DOHH2 (cell line): ENCODE data around the gene CDCA5.

Experiments
- H3F3A ChIP-seq: fragments of 200-600 bp; sonication (generic), shearing (Covaris generic); 2 replicates; pipeline ENCODE4 v1.6.0; 2016; ENCODE audit warnings: antibody characterized with exemption, mild to moderate bottlenecking; ENCODE audit not compliant: control insufficient read depth, insufficient read depth
- H3K27ac ChIP-seq: fragments of 200-600 bp; sonication (generic); 2 replicates; pipeline ENCODE4 v1.5.1; 2014; ENCODE audit warnings: low read depth, mild to moderate bottlenecking, low read length, moderate library complexity
- H3K27me3 ChIP-seq: fragments of 200-600 bp; sonication (generic); 2 replicates; pipeline ENCODE4 v1.6.1; 2014; ENCODE audit warnings: mild to moderate bottlenecking, low read length, mixed read lengths; ENCODE audit not compliant: control insufficient read depth
- H3K36me3 ChIP-seq: fragments of 200-600 bp; sonication (generic); 2 replicates; pipeline ENCODE4 v1.6.1; 2014; ENCODE audit warnings: mild to moderate bottlenecking, low read length, moderate library complexity, mixed read lengths; ENCODE audit not compliant: control insufficient read depth
- H3K4me1 ChIP-seq: fragments of 200-600 bp; sonication (generic); 2 replicates; pipeline ENCODE4 v1.6.1; 2014; ENCODE audit warnings: mild to moderate bottlenecking, low read length, mixed read lengths; ENCODE audit not compliant: control insufficient read depth
- H3K4me2 ChIP-seq: fragments of 200-600 bp; sonication (generic); 2 replicates; pipeline ENCODE4 v1.6.0; 2014; ENCODE audit warnings: mild to moderate bottlenecking, low read length, moderate library complexity
- H3K4me3 ChIP-seq: fragments of 200-600 bp; sonication (generic); 2 replicates; pipeline ENCODE4 v1.5.1; 2014; ENCODE audit warnings: mild to moderate bottlenecking, low read length, mixed read lengths
- H3K79me2 ChIP-seq: fragments of 200-600 bp; sonication (generic); 2 replicates; pipeline ENCODE4 v1.6.1; 2014; ENCODE audit warnings: mild to moderate bottlenecking, low read length, mixed read lengths; ENCODE audit not compliant: control insufficient read depth
- H3K9me2 ChIP-seq: fragments of 200-600 bp; sonication (generic); replicated peaks from 2 replicates; pipeline ENCODE4 v1.6.1; 2014; ENCODE audit warnings: mild to moderate bottlenecking, low read length, mixed read lengths; ENCODE audit not compliant: control insufficient read depth
- H3K9me3 ChIP-seq: fragments of 200-600 bp; sonication (generic); 2 replicates; pipeline ENCODE4 v1.6.1; 2014; ENCODE audit warnings: antibody characterized with exemption, low read length, mixed read lengths; ENCODE audit not compliant: control insufficient read depth, insufficient read depth
- H4K20me1 ChIP-seq: fragments of 200-600 bp; sonication (generic); 2 replicates; pipeline ENCODE4 v1.6.0; 2014; ENCODE audit warnings: low read depth, mild to moderate bottlenecking, antibody characterized with exemption, low read length, moderate library complexity; ENCODE audit not compliant: control insufficient read depth, insufficient read depth
- CTCF ChIP-seq: fragments of 200-600 bp; sonication (generic); IDR thresholded peaks from one replicate; pipeline ENCODE4 v1.5.1; 2014; ENCODE audit warnings: antibody characterized with exemption, mild to moderate bottlenecking, low read depth, low read length; ENCODE audit not compliant: poor library complexity, severe bottlenecking
- EZH2phosphoT487 ChIP-seq: fragments of 200-600 bp; sonication (generic); IDR thresholded peaks from 2 replicates; pipeline ENCODE4 v1.6.1; 2017; ENCODE audit warnings: borderline replicate concordance, mild to moderate bottlenecking, antibody characterized with exemption, low read length, moderate library complexity, mixed read lengths

The CDCA5 gene

GRCh38 chr11:65043881-65044501 is 39.8 kb downstream of the CDCA5 start:
- H3K4me1 ChIP-seq, result peaks cover 28% of the 10 kb centered on the region
- peaks cover 34% of the 10 kb centered on the region for H3K79me2 ChIP-seq
- no peaks in the 10 kb centered on the region for H4K20me1 ChIP-seq
- H3K27ac ChIP-seq, result no peak overlapping the region
- no peaks in the 10 kb centered on the region for H3K9me3 ChIP-seq
- peaks cover 38% of the 10 kb centered on the region for H3K36me3 ChIP-seq
- H3K4me2 ChIP-seq, result no peak overlapping the region
- no peak overlapping the region for H3K4me3 ChIP-seq
- no peaks in the 10 kb centered on the region for H3K9me2 ChIP-seq
- peaks cover 2% of the 10 kb centered on the region; the same call in 1 of the 2 replicates for H3F3A ChIP-seq
- TF ChIP-seq EZH2phosphoT487 (no peak), CTCF (no peak)
- H3K27me3 ChIP-seq, result no peaks in the 10 kb centered on the region

GRCh38 chr11:65042891-65043290 is 40.9 kb downstream of the CDCA5 start:
- Histone ChIP-seq H3K27ac (no peak overlapping the region), H3K4me2 (peak overlapping the region; percentile 61; the same call in 1 of the 2 replicates), H3K36me3 (peaks cover 44% of the 10 kb centered on the region)

GRCh38 chr11:65040847-65041622 is 42.8 kb downstream of the CDCA5 start, which contains the start of gene SAC3D1:
SAC3D1 (plus strand) TSS chr11:65041210; CDS start chr11:65041293, 83 bp downstream.
- Histone ChIP-seq H3K4me1 (peaks cover 35% of the 10 kb centered on the region), H3K4me3 (peak within 1 kb of the TSS; percentile 81), H3K9me2 (no peaks in the 10 kb centered on the region), H3K36me3 (peaks cover 39% of the 10 kb centered on the region), H3K79me2 (peaks cover 34% of the 10 kb centered on the region), H3K27ac (peak within 1 kb of the TSS; percentile 79), H3F3A (peaks cover 2% of the 10 kb centered on the region; the same call in 1 of the 2 replicates), H3K4me2 (peak within 1 kb of the TSS; percentile 61), H3K27me3 (no peaks in the 10 kb centered on the region), H3K9me3 (no peaks in the 10 kb centered on the region), H4K20me1 (no peaks in the 10 kb centered on the region)
- TF ChIP-seq EZH2phosphoT487, result no peak
- no peak for TF ChIP-seq CTCF

More at GRCh38 chr11:65042891-65043290, 40.9 kb downstream of the CDCA5 start:
- no peaks in the 10 kb centered on the region for H3K27me3 ChIP-seq
- H4K20me1 ChIP-seq, result no peaks in the 10 kb centered on the region
- H3K79me2 ChIP-seq, result peaks cover 34% of the 10 kb centered on the region
- peaks cover 35% of the 10 kb centered on the region for H3K4me1 ChIP-seq
- H3F3A ChIP-seq, result peaks cover 2% of the 10 kb centered on the region; the same call in 1 of the 2 replicates
- no peaks in the 10 kb centered on the region for H3K9me3 ChIP-seq
- no peaks in the 10 kb centered on the region for H3K9me2 ChIP-seq
- peak overlapping the region; percentile 81; the same call in 1 of the 2 replicates for H3K4me3 ChIP-seq
- TF ChIP-seq EZH2phosphoT487, result no peak
- TF ChIP-seq CTCF, result no peak
